Thyroid gland (tissue), 4 donors: ENCODE data around the gene DENND1A. TPM values are rescaled to one million over a fixed set of nuclear protein-coding genes. Genes with fewer than 3 reads are reported as not detected.
A peak's percentile ranks its signal among the peaks of the same experiment; 100 is the strongest.

Experiments
- DNase-seq, 2 donors: peaks; one replicate each; pipeline ENCODE4 v3.0.0-alpha.2; 2019
- H3K27ac ChIP-seq, 3 donors: fragments of 200-600 bp; sonication (generic); 1 replicate in 2 of 3; 2 replicates in 1 of 3; pipeline ENCODE4 v1.5.1; 2016 to 2019; ENCODE audit warnings: mild to moderate bottlenecking in 1 of 3, moderate library complexity in 1 of 3
- H3K27me3 ChIP-seq: fragments of 200-600 bp; sonication (generic); one replicate; pipeline ENCODE4 v1.5.1; 2019
- H3K36me3 ChIP-seq, 2 donors: fragments of 200-600 bp; sonication (generic); one replicate each; pipeline ENCODE4 v1.5.1; 2016 to 2019
- H3K4me1 ChIP-seq, 2 donors: fragments of 200-600 bp; sonication (generic); one replicate each; pipeline ENCODE4 v1.5.1; 2017 to 2019
- H3K4me3 ChIP-seq, 3 donors: fragments of 200-600 bp; sonication (generic); replicated peaks in 1 of 3; 1 replicate in 2 of 3; 2 replicates in 1 of 3; pipeline ENCODE4 v1.5.1; 2016; ENCODE audit warnings: mild to moderate bottlenecking in 1 of 3
- H3K9me3 ChIP-seq: fragments of 200-600 bp; sonication (generic); one replicate; pipeline ENCODE4 v1.5.1; 2017
- CTCF ChIP-seq, 6 experiments: fragments of 200-600 bp in 3 of 6; fragments of 450-650 bp in 3 of 6; sonication (generic) in 3 of 6; IDR thresholded peaks; one replicate each; pipeline ENCODE4 v1.5.1; 2016 to 2019; ENCODE audit warnings: antibody characterized with exemption in 6 of 6, mild to moderate bottlenecking in 2 of 6, inconsistent platforms in 1 of 6, moderate library complexity in 1 of 6
- POLR2A ChIP-seq, 2 donors: fragments of 450-650 bp; IDR thresholded peaks; one replicate each; pipeline ENCODE4 v1.6.1; 2017; ENCODE audit warnings: antibody characterized with exemption in 2 of 2, mild to moderate bottlenecking in 2 of 2, moderate library complexity in 1 of 2
- WGBS, 2 donors: methylation state at CpG; one replicate each; pipeline ENCODE4 v1.1.5; 2017; 5-methylcytosine and 5-hydroxymethylcytosine counted together
- intact Hi-C: fragments of 100-400 bp; cut with DNase I; formaldehyde crosslinking; loops from one replicate; pipeline ENCODE4 v1.15.1; 2023
- total RNA-seq, 4 donors: library from RNA; depleted of rRNA; stranded (reverse); fragments of >200 nt; gene quantifications; one replicate each; pipeline ENCODE4 v1.2.3, GENCODE V29; 2016

DENND1A gene
- total RNA-seq, 4 donors from 2014 or later, result 18.8 to 34.4 (median 28.2) TPM

GRCh38 chr9:123717581-123718175, 212.2 kb downstream of the DENND1A start:
- Histone ChIP-seq H3K36me3 (no peaks in the 10 kb centered on the region), H3K27ac (peak overlapping the region in 2 of 3 donors; percentile 10 to 28), H3K4me3 (no peak overlapping the region), H3K4me1 (peaks cover 10 to 16% of the 10 kb centered on the region in 2 donors), H3K27me3 (no peaks in the 10 kb centered on the region), H3K9me3 (no peaks in the 10 kb centered on the region)
- intact Hi-C loops, result no loop called here
- DNase-seq, result no peak
- TF ChIP-seq CTCF (IDR thresholded peaks at IDR 0.05) (no peak), POLR2A (IDR thresholded peaks at IDR 0.05) (no peak)

- H3K9me3 ChIP-seq, result no peaks in the 10 kb centered on the region
- no peak overlapping the region for H3K4me3 ChIP-seq
- H3K27me3 ChIP-seq, result no peaks in the 10 kb centered on the region
- H3K27ac ChIP-seq, result peak overlapping the region in 2 of 3 donors; percentile 21 to 39
- 44 to 59% methylated on average over 8 of the region's 8 CpGs for WGBS, 2 donors
- H3K36me3 ChIP-seq, result no peaks in the 10 kb centered on the region
- intact Hi-C loops, result no loop called here
- DNase-seq, result no peak
- peaks cover 10 to 16% of the 10 kb centered on the region in 2 donors for H3K4me1 ChIP-seq
- TF ChIP-seq CTCF (IDR thresholded peaks at IDR 0.05) (no peak), POLR2A (IDR thresholded peaks at IDR 0.05) (no peak)
Measured at GRCh38 chr9:123716339-123716945, 213.5 kb downstream of the DENND1A start.

GRCh38 chr9:123715258-123715657, 214.7 kb downstream of the DENND1A start:
- Histone ChIP-seq H3K4me3 (no peak overlapping the region), H3K27ac (no peak overlapping the region), H3K36me3 (no peaks in the 10 kb centered on the region), H3K27me3 (no peaks in the 10 kb centered on the region), H3K9me3 (no peaks in the 10 kb centered on the region), H3K4me1 (peaks cover 10 to 16% of the 10 kb centered on the region in 2 donors)
- TF ChIP-seq POLR2A (IDR thresholded peaks at IDR 0.05) (no peak), CTCF (IDR thresholded peaks at IDR 0.05) (no peak)
- WGBS, 2 donors, result 85 to 87% methylated on average over 1 of the region's 1 CpG
- intact Hi-C loops, result no loop called here
- DNase-seq, result no peak

GRCh38 chr9:123713282-123713681, 216.6 kb downstream of the DENND1A start:
- 92 to 96% methylated on average over 2 of the region's 2 CpGs for WGBS, 2 donors
- Histone ChIP-seq H3K36me3 (no peaks in the 10 kb centered on the region), H3K27me3 (no peaks in the 10 kb centered on the region), H3K27ac (no peak overlapping the region), H3K4me1 (peaks cover 10 to 14% of the 10 kb centered on the region in 2 donors), H3K4me3 (no peak overlapping the region), H3K9me3 (no peaks in the 10 kb centered on the region)
- intact Hi-C loops, result no loop called here
- TF ChIP-seq POLR2A (IDR thresholded peaks at IDR 0.05) (no peak), CTCF (IDR thresholded peaks at IDR 0.05) (no peak)
- DNase-seq, result no peak

GRCh38 chr9:123712399-123712798, 217.5 kb downstream of the DENND1A start:
- H3K9me3 ChIP-seq, result no peaks in the 10 kb centered on the region
- peaks cover 5 to 10% of the 10 kb centered on the region in 2 donors for H3K4me1 ChIP-seq
- no peak overlapping the region for H3K4me3 ChIP-seq
- DNase-seq, result no peak
- H3K36me3 ChIP-seq, result no peaks in the 10 kb centered on the region
- TF ChIP-seq CTCF (IDR thresholded peaks at IDR 0.05) (no peak), POLR2A (IDR thresholded peaks at IDR 0.05) (no peak)
- intact Hi-C loops, result no loop called here
- no peak overlapping the region for H3K27ac ChIP-seq
- no peaks in the 10 kb centered on the region for H3K27me3 ChIP-seq
- WGBS, 2 donors, result 96 to 100% methylated on average over 1 of the region's 1 CpG
